HEK293T (cell line): ENCODE measurements around the gene CROCC.

Source experiments
- ARNT ChIP-seq: fragments of 450-650 bp; IDR thresholded peaks from 2 replicates; pipeline ENCODE4 v1.6.1; 2017; ENCODE audit warnings: mild to moderate bottlenecking
- BHLHE40 ChIP-seq: fragments of 450-650 bp; IDR thresholded peaks from 2 replicates; pipeline ENCODE4 v1.6.1; 2016; ENCODE audit warnings: mild to moderate bottlenecking, moderate library complexity, borderline replicate concordance
- CTBP1 ChIP-seq: fragments of 450-650 bp; IDR thresholded peaks from 2 replicates; pipeline ENCODE4 v1.6.1; 2016; ENCODE audit warnings: borderline replicate concordance
- FOXA1 ChIP-seq: fragments of 450-650 bp; IDR thresholded peaks from 2 replicates; pipeline ENCODE4 v1.6.1; 2016; ENCODE audit warnings: mild to moderate bottlenecking
- FOXK2 ChIP-seq: fragments of 450-650 bp; IDR thresholded peaks from 2 replicates; pipeline ENCODE4 v1.6.1; 2016; ENCODE audit warnings: mild to moderate bottlenecking
- FOXM1 ChIP-seq: fragments of 450-650 bp; IDR thresholded peaks from 2 replicates; pipeline ENCODE4 v1.6.1; 2017; ENCODE audit warnings: mild to moderate bottlenecking, borderline replicate concordance
- HDGF ChIP-seq: fragments of 450-650 bp; IDR thresholded peaks from 2 replicates; pipeline ENCODE4 v1.6.1; 2017; ENCODE audit warnings: antibody characterized with exemption, borderline replicate concordance
- L3MBTL2 ChIP-seq: fragments of 450-650 bp; conservative IDR thresholded peaks from 2 replicates; pipeline ENCODE4 v1.6.1; 2016; ENCODE audit warnings: mild to moderate bottlenecking
- SP1 ChIP-seq: fragments of 450-650 bp; IDR thresholded peaks from 2 replicates; pipeline ENCODE4 v1.6.1; 2017
- SUZ12 ChIP-seq: fragments of 450-650 bp; IDR thresholded peaks from 2 replicates; pipeline ENCODE4 v1.6.1; 2016; ENCODE audit warnings: mild to moderate bottlenecking
- TARDBP ChIP-seq: fragments of 450-650 bp; IDR thresholded peaks from 2 replicates; pipeline ENCODE4 v1.6.1; 2016
- TF ChIP-seq, protein P1 (sequence below): fragments of 450-650 bp; IDR thresholded peaks from 2 replicates; pipeline ENCODE4 v1.6.1; 2016

GRCh38 chr1:16993521-16994038 lies 71.8 kb downstream of the CROCC start:
- TF ChIP-seq SP1 (no peak), BHLHE40 (no peak), FOXM1 (no peak), FOXK2 (no peak), TARDBP (no peak), HDGF (no peak), SUZ12 (no peak), ARNT (no peak), FOXA1 (no peak), L3MBTL2 (no peak), CTBP1 (no peak)
- TF ChIP-seq, protein P1, sequence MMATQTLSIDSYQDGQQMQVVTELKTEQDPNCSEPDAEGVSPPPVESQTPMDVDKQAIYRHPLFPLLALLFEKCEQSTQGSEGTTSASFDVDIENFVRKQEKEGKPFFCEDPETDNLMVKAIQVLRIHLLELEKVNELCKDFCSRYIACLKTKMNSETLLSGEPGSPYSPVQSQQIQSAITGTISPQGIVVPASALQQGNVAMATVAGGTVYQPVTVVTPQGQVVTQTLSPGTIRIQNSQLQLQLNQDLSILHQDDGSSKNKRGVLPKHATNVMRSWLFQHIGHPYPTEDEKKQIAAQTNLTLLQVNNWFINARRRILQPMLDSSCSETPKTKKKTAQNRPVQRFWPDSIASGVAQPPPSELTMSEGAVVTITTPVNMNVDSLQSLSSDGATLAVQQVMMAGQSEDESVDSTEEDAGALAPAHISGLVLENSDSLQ, result no peak
